HG02852 (cell line): Measurements from ENCODE around the gene GIPR.

Experiments
- ATAC-seq: cut with Tn5 transposase; IDR thresholded peaks from one replicate; pipeline ENCODE4 v1.9.1; 2021; ENCODE audit warnings: mild to moderate bottlenecking, moderate library complexity; ENCODE audit not compliant: unreplicated experiment

Gene GIPR

DNA sequence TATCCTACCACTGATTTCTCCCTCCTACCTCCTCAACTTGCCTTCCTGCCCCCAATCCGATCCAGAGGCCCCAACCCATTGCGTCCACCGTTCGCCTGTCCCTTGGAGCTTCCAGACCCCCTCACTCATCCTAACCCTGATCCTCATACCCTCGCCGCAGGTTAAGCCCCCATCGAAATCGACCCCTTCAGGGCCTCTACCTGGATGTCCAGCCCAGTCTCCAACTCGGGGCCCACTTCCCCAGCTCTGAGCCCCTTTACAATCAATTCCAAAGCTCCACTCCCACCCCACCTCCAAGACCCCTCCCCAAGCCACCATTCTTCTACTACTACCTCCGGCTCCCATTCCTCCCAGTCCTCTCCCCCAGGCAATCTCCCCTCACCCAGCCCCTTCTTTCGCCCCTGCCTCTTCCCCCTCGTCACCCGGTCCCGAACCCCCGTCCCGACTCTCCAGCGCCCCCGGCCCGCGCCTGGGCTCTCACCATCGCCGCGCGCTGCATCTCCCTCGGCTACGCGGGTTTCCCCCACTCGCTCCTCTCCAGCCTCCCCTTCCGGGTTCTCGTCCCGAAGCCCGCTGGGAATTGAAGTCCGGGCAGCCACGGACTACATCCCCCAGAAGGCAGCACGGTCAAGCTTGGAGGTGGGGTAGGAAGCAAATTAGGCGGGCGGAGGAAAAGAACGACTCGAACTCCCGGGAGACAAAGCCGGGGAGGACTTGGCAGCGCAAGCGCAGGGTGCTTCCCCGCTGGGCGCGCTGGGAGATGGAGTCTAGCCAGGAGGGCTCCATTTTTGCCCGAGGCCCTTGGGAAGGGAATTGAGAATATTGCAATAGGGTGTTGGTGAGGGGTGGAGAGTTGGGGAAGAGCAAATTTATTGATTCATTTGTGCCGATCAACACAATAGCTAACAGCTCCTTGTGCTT lies 62.6 kb downstream of the GIPR start, which contains the start of gene FBXO46:
Gene FBXO46 (minus strand): TSS at position 529 of the 921 bp plus-strand sequence. CDS start 17,401 bp downstream, outside the sequence.
- peak; percentile 83 for ATAC-seq
